Erythroblast (primary cell): Measurements from ENCODE around the gene IP6K3.

ENCODE experiments used
- GATA1 ChIP-seq: IDR thresholded peaks from 2 replicates; pipeline ENCODE4 v1.6.1; 2011; ENCODE audit warnings: low read depth, mild to moderate bottlenecking, control low read depth, low read length, moderate library complexity
- POLR2A ChIP-seq: IDR thresholded peaks from 2 replicates; pipeline ENCODE4 v1.6.1; 2011; ENCODE audit warnings: mild to moderate bottlenecking, low read length

GRCh38 chr6:33716379-33716778 is 30.3 kb downstream of the IP6K3 start:
- TF ChIP-seq POLR2A (no peak), GATA1 (no peak)
